Measurements from ENCODE around the gene NFIX.
A peak's percentile ranks its signal among the peaks of the same experiment; 100 is the strongest.

NFIX gene

DNA sequence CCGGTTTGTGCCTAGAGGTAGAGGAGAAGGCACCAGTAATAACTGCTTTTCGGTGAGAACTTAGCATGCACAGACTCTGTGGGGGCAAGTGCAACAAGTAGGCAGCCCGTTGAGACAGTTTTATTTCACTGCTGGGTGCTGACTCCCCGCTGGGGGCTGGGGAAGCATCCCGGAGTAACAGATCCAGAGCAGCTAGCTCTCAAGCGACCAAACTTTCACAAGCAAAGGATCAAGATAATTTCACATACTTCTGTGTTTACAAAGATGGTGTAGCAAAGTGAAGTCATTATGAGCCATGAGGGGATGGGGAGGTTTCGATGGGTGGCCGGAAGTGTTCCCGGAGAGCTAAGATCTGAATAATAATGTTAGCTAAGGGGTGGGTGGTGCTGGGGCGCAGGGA lies 125.5 kb downstream of the NFIX start:
- H3K4me3 ChIP-seq (ENCODE audit: low read length): peak overlapping the region; percentile 26
- no peak for TF ChIP-seq CTCF (conservative IDR thresholded peaks at IDR 0.05; ENCODE audit: low read length)
- DNase-seq (ENCODE audit: low read depth): peak; percentile 44

DNA sequence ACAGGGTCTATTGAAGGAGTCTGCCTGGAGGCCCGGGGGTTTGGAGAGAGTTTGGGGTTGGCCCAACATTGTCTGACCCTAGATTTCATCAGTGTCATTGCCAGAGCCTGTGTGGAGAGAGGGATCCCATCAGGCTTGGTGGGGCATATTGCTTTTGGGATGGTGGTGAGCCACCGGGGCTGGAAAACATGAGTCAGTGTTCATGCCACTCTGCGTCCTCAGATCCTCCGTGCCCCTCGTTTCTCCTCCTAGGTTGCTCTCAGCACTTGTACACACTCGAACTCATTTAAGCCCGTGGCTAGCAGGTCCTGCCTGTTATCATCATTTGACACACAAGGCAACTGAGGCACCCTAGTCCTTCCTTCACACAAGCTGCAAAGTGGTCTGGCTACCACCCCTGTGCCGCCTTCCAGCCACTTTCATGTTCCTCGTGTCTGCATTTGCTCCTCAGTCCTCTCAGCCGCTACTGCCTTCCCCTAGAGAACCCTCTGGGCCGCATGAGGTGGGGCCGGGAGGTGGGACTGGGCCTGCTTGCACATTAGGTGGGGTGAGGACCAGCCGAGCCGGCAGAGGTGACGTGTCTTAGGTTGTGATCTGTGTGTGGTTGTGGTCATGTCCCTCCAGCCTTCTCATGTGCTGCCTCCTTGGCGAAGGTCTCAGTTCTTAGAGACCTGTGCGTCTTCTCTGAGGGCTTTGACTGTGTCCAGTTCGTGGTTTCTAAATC lies 126.4 kb downstream of the NFIX start:
- TF ChIP-seq CTCF (conservative IDR thresholded peaks at IDR 0.05; ENCODE audit: low read length): no peak
- DNase-seq (ENCODE audit: low read depth): no peak
- no peak overlapping the region for H3K4me3 ChIP-seq (ENCODE audit: low read length)

DNA sequence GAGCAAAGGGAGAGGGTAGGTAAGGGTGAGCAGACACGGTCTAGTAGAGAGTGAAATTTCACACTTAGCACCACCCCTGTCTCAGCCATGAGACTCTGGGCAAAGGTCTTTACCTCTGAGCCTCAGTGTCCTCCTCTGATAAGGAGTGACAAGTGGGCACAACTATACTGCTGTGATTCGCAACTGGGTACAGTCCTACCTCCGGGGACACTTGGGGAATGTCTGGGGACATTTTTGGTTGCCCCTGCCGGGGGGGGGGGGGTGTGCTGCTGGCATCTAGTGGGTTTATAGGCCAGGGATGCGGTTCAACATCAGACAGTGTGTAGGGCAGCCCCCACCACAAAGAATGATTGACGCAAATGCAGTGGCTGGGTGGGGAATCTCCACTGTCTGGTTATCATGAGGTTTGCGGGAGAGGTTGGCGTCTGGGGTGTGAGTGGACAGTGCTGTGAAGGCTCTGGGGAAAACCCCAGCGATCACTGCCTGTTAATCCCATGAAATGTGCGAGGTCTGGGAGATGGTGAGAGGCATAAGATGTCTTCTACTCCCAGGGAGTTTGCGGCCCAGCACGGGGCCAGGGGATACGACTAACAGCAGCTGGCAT lies 127.1 kb downstream of the NFIX start:
- DNase-seq (ENCODE audit: low read depth): no peak
- TF ChIP-seq CTCF (conservative IDR thresholded peaks at IDR 0.05; ENCODE audit: low read length): no peak
- H3K4me3 ChIP-seq (ENCODE audit: low read length): no peak overlapping the region

DNA sequence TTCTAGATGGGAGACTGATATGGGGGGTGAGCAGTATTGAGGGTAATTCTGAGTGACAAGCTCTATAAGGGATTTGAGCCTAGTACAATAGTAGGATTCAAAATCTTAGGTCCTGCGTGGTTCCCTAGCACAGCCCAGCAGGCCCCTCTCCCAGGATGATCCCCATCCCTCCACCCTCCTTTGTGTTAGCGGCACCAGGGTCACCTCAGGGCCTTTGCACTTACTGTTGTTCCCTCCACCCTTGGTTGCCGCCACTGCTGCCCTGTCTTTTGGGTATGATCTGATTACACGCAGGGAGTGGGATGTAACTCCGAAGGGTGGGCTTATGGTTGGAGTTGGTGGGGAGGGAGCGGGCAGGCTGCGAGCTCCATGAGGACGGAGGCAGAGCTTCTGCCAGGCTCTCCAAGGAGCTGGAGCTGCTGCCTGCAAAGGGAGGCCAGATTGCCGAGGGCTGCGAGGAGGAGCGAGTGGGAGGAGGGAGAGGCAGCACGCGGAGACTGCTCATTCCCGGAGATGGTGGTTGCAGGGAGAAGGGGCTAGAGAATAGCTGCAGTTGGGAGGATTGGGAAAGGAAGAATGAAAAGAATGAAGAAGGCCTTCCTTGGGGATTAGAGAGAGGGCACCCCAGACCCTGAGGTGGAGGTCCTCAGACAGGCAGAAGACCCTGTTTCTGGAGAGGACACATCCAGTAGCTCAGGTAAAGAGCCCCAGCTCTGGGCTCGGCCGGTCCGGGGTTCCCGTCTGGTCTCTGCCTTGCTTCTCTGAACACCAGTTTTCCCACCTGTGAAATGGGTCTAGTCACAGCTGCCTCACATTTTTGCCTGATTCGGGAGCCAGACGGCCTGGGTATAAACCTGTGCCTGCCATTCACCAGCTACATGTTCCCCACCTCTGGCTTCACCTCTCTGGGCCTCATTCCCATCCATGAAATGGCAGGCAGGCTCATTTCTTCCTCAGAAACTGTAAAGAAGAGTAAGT lies 128.0 kb downstream of the NFIX start:
- no peak overlapping the region for H3K4me3 ChIP-seq (ENCODE audit: low read length)
- no peak for TF ChIP-seq CTCF (conservative IDR thresholded peaks at IDR 0.05; ENCODE audit: low read length)
- no peak for DNase-seq (ENCODE audit: low read depth)

- DNase-seq (ENCODE audit: low read depth): no peak
- no peak overlapping the region for H3K4me3 ChIP-seq (ENCODE audit: low read length)
- TF ChIP-seq CTCF (conservative IDR thresholded peaks at IDR 0.05; ENCODE audit: low read length): no peak
These were observed 131.8 kb downstream of the NFIX start for GRCh38 chr19:13127051-13127450.

- no peak for DNase-seq (ENCODE audit: low read depth)
- H3K4me3 ChIP-seq (ENCODE audit: low read length): no peak overlapping the region
- TF ChIP-seq CTCF (conservative IDR thresholded peaks at IDR 0.05; ENCODE audit: low read length): no peak
These were observed 132.7 kb downstream of the NFIX start for GRCh38 chr19:13127811-13128575.

All from AG10803 (cell line).